RWPE1 (cell line): ENCODE measurements around the gene SLCO1C1.

Experiments
- CTCF ChIA-PET: fragments of 350-600 bp; sonication (Branson Sonifier 250); formaldehyde crosslinking; extraction: SDS; loops from one replicate; lab custom pipeline; 2021; lab: Yijun Ruan, JAX
- POLR2A ChIA-PET: fragments of 400-600 bp; formaldehyde crosslinking; extraction: SDS; loops from one replicate; lab custom pipeline; 2020; ENCODE audit warnings: antibody characterized with exemption; ENCODE audit not compliant: low non-redundant PET; lab: Yijun Ruan, JAX
- DNase-seq: peaks from one replicate; pipeline ENCODE4 v3.0.0; 2012; ENCODE audit warnings: low spot score
- H3K27ac ChIP-seq: fragments of 450-650 bp; 2 replicates; pipeline ENCODE4 v1.5.1; 2017
- CTCF ChIP-seq: fragments of 450-650 bp; conservative IDR thresholded peaks from 2 replicates; pipeline ENCODE4 v1.5.1; 2017; ENCODE audit warnings: low read depth, mild to moderate bottlenecking

SLCO1C1 gene

GRCh38 chr12:20718294-20718693, 23.2 kb downstream of the SLCO1C1 start:
- DNase-seq, result no peak
- POLR2A ChIA-PET, result no interaction called here
- CTCF ChIA-PET, result no interaction called here
- no peak overlapping the region for H3K27ac ChIP-seq
- TF ChIP-seq CTCF, result no peak

GRCh38 chr12:20722142-20722541, 27.0 kb downstream of the SLCO1C1 start:
- ChIA-PET POLR2A (no interaction called here), CTCF (no interaction called here)
- no peak overlapping the region for H3K27ac ChIP-seq
- no peak for DNase-seq
- TF ChIP-seq CTCF, result no peak

- TF ChIP-seq CTCF, result no peak
- DNase-seq, result no peak
- ChIA-PET POLR2A (no interaction called here), CTCF (no interaction called here)
- H3K27ac ChIP-seq, result no peak overlapping the region
Observed at GRCh38 chr12:20731274-20731673, 36.1 kb downstream of the SLCO1C1 start.

- no peak for TF ChIP-seq CTCF
- CTCF ChIA-PET, result no interaction called here
- no peak overlapping the region for H3K27ac ChIP-seq
- POLR2A ChIA-PET, result no interaction called here
- DNase-seq, result no peak
Observed at GRCh38 chr12:20740972-20741371, 45.8 kb downstream of the SLCO1C1 start.

GRCh38 chr12:20748198-20748597, 53.1 kb downstream of the SLCO1C1 start:
- H3K27ac ChIP-seq, result no peak overlapping the region
- no peak for DNase-seq

GRCh38 chr12:20751046-20751445, 55.9 kb downstream of the SLCO1C1 start:
- POLR2A ChIA-PET, result no interaction called here
- CTCF ChIA-PET, result interaction anchor here (0.7 kb wide), 1 partner anchor 404 kb away, joined by 3 read pairs; no protein-coding TSS in a partner anchor
- DNase-seq, result no peak
- no peak overlapping the region for H3K27ac ChIP-seq
- no peak for TF ChIP-seq CTCF

More at GRCh38 chr12:20748198-20748597, 53.1 kb downstream of the SLCO1C1 start:
- CTCF ChIA-PET, result no interaction called here
- TF ChIP-seq CTCF, result no peak
- POLR2A ChIA-PET, result no interaction called here
